Endothelial cell of umbilical vein (primary cell): ENCODE results near the gene NCMAP. TPM values are rescaled to one million over a fixed set of nuclear protein-coding genes. Genes with fewer than 3 reads are reported as not detected.
A peak's percentile ranks its signal among the peaks of the same experiment; 100 is the strongest.

Experiments used
- BruUV-seq: library from RNA; stranded (reverse); fragments of 400-500 nt; replicated peaks from 2 replicates; lab custom pipeline; 2021; lab: Mats Ljungman, UMichigan
- CTCF ChIA-PET: fragments of 300-600, 350-600 bp; sonication (Branson Sonifier 250); formaldehyde crosslinking; loops from one replicate; lab custom pipeline; 2021; ENCODE audit warnings: antibody characterized with exemption, inconsistent platforms; lab: Charles Lee
- POLR2A ChIA-PET: fragments of 300-600, 350-600 bp; sonication (Branson Sonifier 250); formaldehyde crosslinking; loops from one replicate; lab custom pipeline; 2021; ENCODE audit warnings: antibody characterized with exemption, inconsistent platforms; lab: Charles Lee
- DNase-seq: peaks from one replicate; pipeline ENCODE4 v3.0.0-alpha.2; 2011; ENCODE audit warnings: low read depth, low spot score
- FAIRE-seq: peaks from 2 replicates; lab custom pipeline; 2011; peaks lifted over from hg19 to GRCh38; lab: Jason Lieb, UNC
- H2AFZ ChIP-seq: 2 replicates; pipeline ENCODE4 v1.6.0; 2012; ENCODE audit warnings: low read depth, low read length, control low read depth, inconsistent platforms
- H3K27ac ChIP-seq: 2 replicates; pipeline ENCODE4 v1.5.1; 2011; ENCODE audit warnings: low read depth, mild to moderate bottlenecking, control low read depth, low read length, moderate library complexity; ENCODE audit not compliant: insufficient read depth
- H3K27me3 ChIP-seq, 2 experiments: 2 replicates each; pipeline versions ENCODE4 v1.6.0 to v1.6.1; 2011; ENCODE audit warnings: low read length in 2 of 2, mixed read lengths in 1 of 2; ENCODE audit not compliant: control insufficient read depth in 2 of 2, insufficient read depth in 2 of 2
- H3K36me3 ChIP-seq, 2 experiments: 2 replicates in 1 of 2; 3 replicates in 1 of 2; pipeline ENCODE4 v1.5.1; 2011; ENCODE audit warnings: low read length in 2 of 2, mild to moderate bottlenecking in 1 of 2, moderate library complexity in 1 of 2; ENCODE audit not compliant: control insufficient read depth in 2 of 2, insufficient read depth in 2 of 2; ENCODE audit errors: extremely low read depth in 1 of 2
- H3K4me1 ChIP-seq: 3 replicates; pipeline ENCODE4 v1.5.1; 2011; ENCODE audit warnings: mild to moderate bottlenecking, low read length; ENCODE audit not compliant: control insufficient read depth, insufficient read depth; ENCODE audit errors: extremely low read depth
- H3K4me2 ChIP-seq: 2 replicates; pipeline ENCODE4 v1.6.1; 2011; ENCODE audit warnings: low read length, control low read depth, mixed read lengths; ENCODE audit not compliant: insufficient read depth
- H3K4me3 ChIP-seq, 3 experiments: fragments of 200-600 bp in 1 of 3; sonication (generic), shearing (Covaris generic) in 1 of 3; replicated peaks in 1 of 3; 2 replicates each; pipeline ENCODE4 v1.5.1; 2011 to 2016; ENCODE audit warnings: control low read depth in 3 of 3, low read length in 3 of 3, mild to moderate bottlenecking in 2 of 3, inconsistent platforms in 1 of 3, low read depth in 1 of 3, moderate library complexity in 1 of 3; ENCODE audit not compliant: insufficient read depth in 1 of 3
- H3K79me2 ChIP-seq: 2 replicates; pipeline ENCODE4 v1.6.0; 2012; ENCODE audit warnings: low read length, inconsistent platforms; ENCODE audit not compliant: control insufficient read depth, insufficient read depth
- H3K9ac ChIP-seq: replicated peaks from 2 replicates; pipeline ENCODE3; 2011; ENCODE audit warnings: low read length, control low read depth; ENCODE audit not compliant: insufficient read depth; ENCODE audit errors: extremely low read depth
- H3K9me1 ChIP-seq: replicated peaks from 3 replicates; pipeline ENCODE4 v1.6.0; 2011; ENCODE audit warnings: mild to moderate bottlenecking, low read length; ENCODE audit not compliant: control insufficient read depth, insufficient read depth; ENCODE audit errors: extremely low read depth
- H3K9me3 ChIP-seq: replicated peaks from 2 replicates; pipeline ENCODE4 v1.5.1; 2012; ENCODE audit warnings: low read length, inconsistent platforms; ENCODE audit not compliant: control insufficient read depth, insufficient read depth
- H4K20me1 ChIP-seq: replicated peaks from 2 replicates; pipeline ENCODE3; 2011; ENCODE audit warnings: mild to moderate bottlenecking, low read length; ENCODE audit not compliant: control insufficient read depth, insufficient read depth; ENCODE audit errors: extremely low read depth
- CTCF ChIP-seq, 2 donors: IDR thresholded peaks; 1 replicate in 1 of 2; 2 replicates in 1 of 2; pipeline ENCODE4 v1.5.1; 2011; ENCODE audit warnings: low read length in 2 of 2, mild to moderate bottlenecking in 2 of 2, moderate library complexity in 2 of 2, control low read depth in 1 of 2, inconsistent platforms in 1 of 2, low read depth in 1 of 2; ENCODE audit not compliant: insufficient read depth in 1 of 2; ENCODE audit errors: extremely low read depth in 1 of 2
- EZH2 ChIP-seq: IDR thresholded peaks from 2 replicates; pipeline ENCODE4 v1.6.1; 2012; ENCODE audit warnings: borderline replicate concordance, low read depth, mild to moderate bottlenecking, moderate library complexity, low read length, inconsistent platforms; ENCODE audit not compliant: severe bottlenecking
- FOS ChIP-seq: IDR thresholded peaks from 2 replicates; pipeline ENCODE4 v1.6.1; 2011; ENCODE audit warnings: mild to moderate bottlenecking, low read length, moderate library complexity, borderline replicate concordance; ENCODE audit not compliant: insufficient read depth
- GATA2 ChIP-seq: IDR thresholded peaks from 2 replicates; pipeline ENCODE4 v1.7.0; 2011; ENCODE audit warnings: low read depth, mild to moderate bottlenecking, moderate library complexity, mixed read lengths, low read length; ENCODE audit not compliant: insufficient read length, insufficient read depth
- JUN ChIP-seq: IDR thresholded peaks from 2 replicates; pipeline ENCODE4 v1.6.1; 2011; ENCODE audit warnings: borderline replicate concordance, low read depth; ENCODE audit not compliant: insufficient read length, insufficient read depth
- MAX ChIP-seq: IDR thresholded peaks from 2 replicates; pipeline ENCODE4 v1.6.1; 2011; ENCODE audit not compliant: insufficient read depth, insufficient read length
- MYC ChIP-seq: IDR thresholded peaks from one replicate; pipeline ENCODE4 v1.6.1; 2011; ENCODE audit warnings: mild to moderate bottlenecking, low read depth, low read length
- POLR2A ChIP-seq: IDR thresholded peaks from 2 replicates; pipeline ENCODE4 v1.6.1; 2012; ENCODE audit warnings: low read depth, mild to moderate bottlenecking, control low read depth, low read length
- POLR2AphosphoS5 ChIP-seq: IDR thresholded peaks from 2 replicates; pipeline ENCODE4 v1.6.1; 2012; ENCODE audit warnings: low read depth, mild to moderate bottlenecking, control low read depth, low read length, moderate library complexity; ENCODE audit not compliant: insufficient read depth
- dilution Hi-C: fragments of 300-500 bp; cut with MboI; formaldehyde crosslinking; loops from one replicate; pipeline ENCODE4 v1.15.0; 2019; ENCODE audit warnings: low sequenced_read_pairs; ENCODE audit not compliant: extremely low pct_ligation_motif_present
- intact Hi-C: fragments of 100-400 bp; cut with micrococcal nuclease; formaldehyde crosslinking; loops from one replicate; pipeline ENCODE4 v1.10.0; 2022
- polyA plus RNA-seq, 4 experiments: library from polyadenylated mRNA; depleted of rRNA in 3 of 4; stranded (reverse) in 3 of 4; unstranded in 1 of 4; fragments of >200 nt; gene quantifications; 2 replicates each; pipeline versions ENCODE4 v1.2.1 to v1.2.3, GENCODE V29; 2011 to 2012; ENCODE audit warnings: missing spikeins in 1 of 4
- total RNA-seq: library from RNA; stranded (reverse); gene quantifications from 2 replicates; pipeline ENCODE4 v1.2.3, GENCODE V29; 2021

The NCMAP gene
- total and polyA plus RNA-seq, 2 donors (not counting 3 experiments of a cell fraction or from before 2014, with no cell fraction given), result not detected

- no peak for TF ChIP-seq MAX
- TF ChIP-seq POLR2A, result no peak
- no peak for TF ChIP-seq CTCF (IDR thresholded peaks at IDR 0.05; ENCODE audit: extremely low read depth in 1 of 2, insufficient read depth in 1 of 2, low read depth in 1 of 2, low read length in 2 of 2)
- TF ChIP-seq EZH2, result no peak
- TF ChIP-seq FOS, result no peak
- no peak for TF ChIP-seq POLR2AphosphoS5
- no peak for TF ChIP-seq GATA2
- no peak for TF ChIP-seq MYC
- TF ChIP-seq JUN, result no peak
- peaks cover 38% of the 10 kb centered on the region for H3K79me2 ChIP-seq
- peaks cover 6% of the 10 kb centered on the region for H4K20me1 ChIP-seq
- intact Hi-C loops (loop anchor here (1.0 to 5.0 kb wide), 6 partner anchors 104 to 589 kb away; partner anchors contain the start of genes CLIC4, STPG1 and SYF2), dilution Hi-C loops (no loop called here)
- DNase-seq (peak; percentile 17), FAIRE-seq (no peak)
- no peaks in the 10 kb centered on the region for H3K9me3 ChIP-seq
- H3K27me3 ChIP-seq, result no peaks in the 10 kb centered on the region
- peak overlapping the region; percentile 90 for H3K9ac ChIP-seq
- BruUV-seq, result no TSS peak
- ChIA-PET CTCF (interaction anchor here (1.9 kb wide), 1 partner anchor 191 kb away, joined by 10 read pairs; no protein-coding TSS in a partner anchor), POLR2A (no interaction called here)
- H2AFZ ChIP-seq, result peak overlapping the region; percentile 23
- H3K4me2 ChIP-seq, result peak overlapping the region; percentile 89
- H3K27ac ChIP-seq, result peak overlapping the region; percentile 54
- peak overlapping the region; percentile 81 to 100 (median 81) for H3K4me3 ChIP-seq
- H3K9me1 ChIP-seq, result no peaks in the 10 kb centered on the region
- peaks cover 4 to 14% of the 10 kb centered on the region in 2 experiments for H3K36me3 ChIP-seq
- H3K4me1 ChIP-seq, result peaks cover 18% of the 10 kb centered on the region
Observed at GRCh38 chr1:24643363-24644099, 87.6 kb downstream of the NCMAP start.
